Measurements from ENCODE around the gene FANCI. TPM values are rescaled to one million over a fixed set of nuclear protein-coding genes. Genes with fewer than 3 reads are reported as not detected.

The FANCI gene
- total RNA-seq, 1 donor from 2014 or later: 133 TPM

GRCh38 chr15:89341316-89342005 is 97.7 kb downstream of the FANCI start:
- Mint-ChIP-seq H3K4me3 (no peak overlapping the region), H3K4me1 (no peaks in the 10 kb centered on the region), H3K27ac (no peak overlapping the region), H3K27me3 (ENCODE audit: insufficient read depth, low read depth) (peaks cover 18% of the 10 kb centered on the region), H3K36me3 (no peaks in the 10 kb centered on the region), H3K9me3 (no peaks in the 10 kb centered on the region)
- peaks cover 7% of the 10 kb centered on the region for H3K4me1 ChIP-seq
- H3K27ac ChIP-seq: no peak overlapping the region
- H2AFZ ChIP-seq (replicated peaks): no peak overlapping the region
- peaks cover 48% of the 10 kb centered on the region for H3K27me3 ChIP-seq
- no peak overlapping the region for H3K9ac ChIP-seq
- H3K9me3 ChIP-seq (ENCODE audit: low read depth): no peaks in the 10 kb centered on the region
- no peak for TF ChIP-seq CTCF (IDR thresholded peaks at IDR 0.05)
- TF ChIP-seq EZH2 (IDR thresholded peaks at IDR 0.05): no peak
- no peak for TF ChIP-seq EZH2phosphoT487 (IDR thresholded peaks at IDR 0.05)
- no peak overlapping the region for H3K4me3 ChIP-seq
- H3F3A ChIP-seq (ENCODE audit: low read depth): peaks cover 5% of the 10 kb centered on the region
- H3K79me2 ChIP-seq (ENCODE audit: low read depth): no peaks in the 10 kb centered on the region
- no peaks in the 10 kb centered on the region for H3K36me3 ChIP-seq
- no peak for DNase-seq (ENCODE audit: low spot score)
- H3K4me2 ChIP-seq: no peak overlapping the region
- H4K20me1 ChIP-seq (ENCODE audit: low read depth): no peaks in the 10 kb centered on the region

GRCh38 chr15:89342840-89343239 is 99.1 kb downstream of the FANCI start:
- H3K79me2 ChIP-seq (ENCODE audit: low read depth): no peaks in the 10 kb centered on the region
- Mint-ChIP-seq H3K27ac (no peak overlapping the region), H3K27me3 (ENCODE audit: insufficient read depth, low read depth) (peaks cover 14% of the 10 kb centered on the region), H3K36me3 (no peaks in the 10 kb centered on the region), H3K4me1 (no peaks in the 10 kb centered on the region), H3K9me3 (no peaks in the 10 kb centered on the region), H3K4me3 (no peak overlapping the region)
- no peak overlapping the region for H3K9ac ChIP-seq
- peaks cover 13% of the 10 kb centered on the region for H3K4me1 ChIP-seq
- no peaks in the 10 kb centered on the region for H4K20me1 ChIP-seq (ENCODE audit: low read depth)
- H3K27me3 ChIP-seq: peaks cover 34% of the 10 kb centered on the region
- H3K9me3 ChIP-seq (ENCODE audit: low read depth): no peaks in the 10 kb centered on the region
- TF ChIP-seq EZH2 (IDR thresholded peaks at IDR 0.05) (no peak), EZH2phosphoT487 (IDR thresholded peaks at IDR 0.05) (no peak), CTCF (IDR thresholded peaks at IDR 0.05) (no peak)
- no peak for DNase-seq (ENCODE audit: low spot score)
- H3K4me2 ChIP-seq: no peak overlapping the region
- H2AFZ ChIP-seq (replicated peaks): no peak overlapping the region
- no peak overlapping the region for H3K27ac ChIP-seq
- peaks cover 12% of the 10 kb centered on the region for H3F3A ChIP-seq (ENCODE audit: low read depth)
- no peak overlapping the region for H3K4me3 ChIP-seq
- H3K36me3 ChIP-seq: no peaks in the 10 kb centered on the region

GRCh38 chr15:89345248-89345647 is 101.5 kb downstream of the FANCI start:
- peaks cover 18% of the 10 kb centered on the region for H3K27me3 Mint-ChIP-seq (ENCODE audit: insufficient read depth, low read depth)
- DNase-seq (ENCODE audit: low spot score): no peak
- H3K27ac Mint-ChIP-seq: no peak overlapping the region
- H3K36me3 Mint-ChIP-seq: no peaks in the 10 kb centered on the region
- no peaks in the 10 kb centered on the region for H3K36me3 ChIP-seq
- no peak overlapping the region for H3K4me3 ChIP-seq
- no peaks in the 10 kb centered on the region for H4K20me1 ChIP-seq (ENCODE audit: low read depth)
- H3K4me1 ChIP-seq: peaks cover 13% of the 10 kb centered on the region
- no peaks in the 10 kb centered on the region for H3K79me2 ChIP-seq (ENCODE audit: low read depth)
- no peaks in the 10 kb centered on the region for H3K4me1 Mint-ChIP-seq
- TF ChIP-seq EZH2 (IDR thresholded peaks at IDR 0.05): no peak
- no peak for TF ChIP-seq EZH2phosphoT487 (IDR thresholded peaks at IDR 0.05)
- TF ChIP-seq CTCF (IDR thresholded peaks at IDR 0.05): no peak
- no peak overlapping the region for H2AFZ ChIP-seq (replicated peaks)
- no peaks in the 10 kb centered on the region for H3K9me3 Mint-ChIP-seq
- H3K27me3 ChIP-seq: peaks cover 19% of the 10 kb centered on the region
- no peak overlapping the region for H3K4me3 Mint-ChIP-seq
- no peaks in the 10 kb centered on the region for H3K9me3 ChIP-seq (ENCODE audit: low read depth)
- H3K4me2 ChIP-seq: no peak overlapping the region
- peaks cover 12% of the 10 kb centered on the region for H3F3A ChIP-seq (ENCODE audit: low read depth)
- H3K27ac ChIP-seq: no peak overlapping the region
- no peak overlapping the region for H3K9ac ChIP-seq

All from neural progenitor cell (in vitro differentiated cells).